Right renal pelvis (tissue), 4 donors: ENCODE results near the gene RYK. TPM values are rescaled to one million over a fixed set of nuclear protein-coding genes. Genes with fewer than 3 reads are reported as not detected.

Source experiments
- DNase-seq, 4 donors: peaks; one replicate each; pipeline ENCODE4 v3.0.0-alpha.2; 2013; ENCODE audit warnings: low read depth in 4 of 4, low spot score in 3 of 4, missing footprints in 1 of 4
- polyA plus RNA-seq, 4 donors: library from polyadenylated mRNA; unstranded; fragments of 120-200 nt; gene quantifications; one replicate each; pipeline ENCODE4 v1.2.1, GENCODE V29; 2013; ENCODE audit not compliant: insufficient read length in 4 of 4

RYK gene
- polyA plus RNA-seq, 4 donors: 82.2 to 104 (median 99.2) TPM

DNA sequence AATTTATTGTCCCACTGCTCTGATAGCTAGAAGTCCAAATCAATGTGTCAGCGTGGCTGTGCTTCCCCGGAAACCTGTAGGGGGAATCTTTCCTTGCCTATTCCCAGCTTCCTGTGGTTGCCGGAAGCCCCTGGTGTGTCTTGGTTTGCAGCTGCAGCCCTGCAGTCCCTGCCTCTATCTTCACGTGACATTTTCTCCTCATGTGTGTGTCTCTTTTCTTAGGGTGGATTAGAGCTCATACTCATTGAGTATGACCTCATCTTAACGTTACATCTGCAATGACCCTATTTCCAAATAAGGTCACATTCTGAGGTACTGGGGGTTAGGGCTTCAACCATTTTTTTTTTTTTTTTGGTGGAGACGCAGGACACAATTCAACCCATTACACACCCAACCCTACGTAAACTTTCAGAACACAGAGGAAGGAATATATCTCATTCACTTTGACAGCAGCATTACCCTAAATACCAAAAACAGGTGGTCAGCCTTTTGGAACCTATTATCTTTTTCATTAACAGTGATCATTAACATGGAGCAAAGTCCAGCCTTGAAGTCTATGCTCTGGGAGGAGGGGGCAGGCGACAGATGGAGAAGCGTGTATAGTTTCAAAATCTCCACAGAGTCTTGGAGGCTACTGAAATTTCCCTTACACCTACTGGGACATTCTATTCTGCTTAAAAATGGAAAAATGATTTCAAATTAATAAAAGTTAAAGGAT lies 88.6 kb downstream of the RYK start:
- no peak for DNase-seq

GRCh38 chr3:134155446-134155845 lies 95.2 kb downstream of the RYK start:
- DNase-seq: no peak

GRCh38 chr3:134153761-134154160 lies 96.9 kb downstream of the RYK start:
- DNase-seq: no peak

DNA sequence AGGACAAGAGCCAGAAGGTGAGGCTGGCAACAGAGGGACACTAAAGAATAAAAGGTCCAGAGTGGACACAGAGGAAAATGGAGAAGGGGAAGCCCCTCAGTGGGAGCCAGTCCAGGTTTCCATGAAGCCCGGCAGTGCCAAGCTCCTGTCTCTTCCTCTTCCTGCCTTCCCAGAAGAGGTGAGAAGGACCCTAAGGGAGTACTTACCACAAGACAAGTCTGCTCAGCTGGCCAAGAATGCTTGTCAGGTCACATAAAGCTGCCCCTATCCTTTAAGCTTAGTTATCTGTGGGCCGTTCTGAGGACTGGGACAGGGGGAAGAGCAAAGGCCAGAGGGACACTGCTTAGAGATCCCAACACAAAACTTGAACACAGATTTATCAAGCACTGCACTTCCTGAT lies 100.2 kb downstream of the RYK start:
- DNase-seq: no peak

- no peak for DNase-seq
Observed at GRCh38 chr3:134149286-134149685, 101.4 kb downstream of the RYK start.

- no peak for DNase-seq
Observed at GRCh38 chr3:134148534-134148933, 102.1 kb downstream of the RYK start.

- no peak for DNase-seq
Observed at GRCh38 chr3:134147411-134147810, 103.2 kb downstream of the RYK start.

DNA sequence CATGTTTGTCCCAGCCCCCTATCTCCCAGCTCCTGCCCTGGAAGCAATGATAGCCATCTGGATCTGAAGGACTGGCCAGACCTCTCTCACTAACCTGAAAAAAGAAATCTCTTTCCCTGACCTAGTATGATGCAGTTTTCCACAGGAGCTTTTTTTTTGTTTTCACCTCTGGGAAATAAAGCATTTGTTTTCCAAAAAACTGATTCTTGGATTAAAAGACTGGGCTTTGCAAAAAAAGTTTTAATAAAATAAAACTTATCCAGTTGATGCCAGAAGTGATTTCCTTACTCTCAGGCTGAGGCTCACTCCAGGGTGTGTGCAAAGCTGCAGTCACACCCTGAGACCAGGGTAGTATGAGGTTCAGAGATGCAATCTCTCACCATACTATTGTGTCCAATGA lies 104.0 kb downstream of the RYK start:
- no peak for DNase-seq

DNA sequence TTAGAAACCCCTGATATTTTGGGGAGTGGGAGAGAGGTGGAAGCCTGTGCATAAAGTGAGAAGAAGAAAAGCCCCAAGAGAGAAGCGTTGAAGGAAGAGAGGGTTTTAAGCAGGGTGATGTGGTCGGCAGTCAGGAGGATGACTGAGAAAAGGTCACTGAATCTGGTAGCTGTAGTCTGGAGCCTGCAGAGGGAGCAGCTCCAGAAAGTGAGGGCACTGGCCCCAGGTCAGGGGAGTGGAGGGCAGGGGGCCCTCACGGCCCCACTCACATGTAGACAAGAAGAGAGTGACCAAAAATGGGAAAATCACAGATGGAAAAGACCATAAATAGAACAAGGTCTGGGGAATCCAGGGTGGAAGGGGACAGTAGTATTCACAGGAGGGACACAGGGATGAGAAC lies 105.5 kb downstream of the RYK start:
- DNase-seq: no peak

DNA sequence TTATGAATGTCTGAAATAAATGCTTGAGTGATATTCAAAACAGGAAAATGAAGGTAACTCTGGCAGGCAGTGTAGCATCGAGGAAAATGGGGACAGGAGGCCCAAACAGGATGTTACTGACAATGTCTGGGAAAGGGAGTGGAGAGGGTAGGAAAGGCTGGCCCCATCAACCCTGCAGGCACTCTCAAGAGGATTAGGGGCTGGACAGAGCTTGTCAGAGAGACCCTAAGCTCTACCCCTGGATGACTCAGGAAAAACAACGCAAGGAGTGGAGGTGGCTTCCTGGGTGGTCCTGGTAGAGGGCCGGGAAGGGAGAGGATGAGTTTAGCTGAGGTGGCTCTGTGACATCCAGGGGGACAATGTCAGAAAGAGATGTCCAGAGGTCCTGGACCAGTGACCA lies 106.0 kb downstream of the RYK start:
- DNase-seq: no peak

DNA sequence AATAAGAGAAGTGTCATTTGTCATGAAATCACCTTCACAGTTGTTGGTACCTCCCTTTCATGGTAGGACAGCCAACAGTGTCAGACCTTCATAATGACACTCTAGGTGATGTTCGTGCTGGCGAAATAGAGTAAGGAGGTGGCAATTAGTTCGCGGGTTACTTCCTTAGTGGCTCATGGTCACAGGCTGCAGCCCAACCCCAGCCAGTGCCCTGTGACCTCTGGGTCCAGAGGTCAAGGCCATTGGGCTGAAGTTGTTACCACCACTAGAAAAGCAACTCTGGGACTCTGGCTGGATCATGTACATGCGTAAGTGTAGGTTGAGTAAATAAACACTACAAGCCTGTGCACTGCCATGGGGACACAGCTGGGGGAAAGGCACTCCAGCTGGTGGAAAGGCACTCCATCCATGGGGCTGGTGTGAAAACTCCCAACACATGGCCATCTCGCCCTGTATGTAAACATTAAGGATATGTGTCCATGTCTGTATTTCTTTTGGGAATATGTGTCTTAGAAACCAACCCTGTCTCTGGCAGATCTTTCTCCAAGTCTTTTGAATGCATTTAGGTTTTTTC lies 106.7 kb downstream of the RYK start:
- DNase-seq: no peak

DNA sequence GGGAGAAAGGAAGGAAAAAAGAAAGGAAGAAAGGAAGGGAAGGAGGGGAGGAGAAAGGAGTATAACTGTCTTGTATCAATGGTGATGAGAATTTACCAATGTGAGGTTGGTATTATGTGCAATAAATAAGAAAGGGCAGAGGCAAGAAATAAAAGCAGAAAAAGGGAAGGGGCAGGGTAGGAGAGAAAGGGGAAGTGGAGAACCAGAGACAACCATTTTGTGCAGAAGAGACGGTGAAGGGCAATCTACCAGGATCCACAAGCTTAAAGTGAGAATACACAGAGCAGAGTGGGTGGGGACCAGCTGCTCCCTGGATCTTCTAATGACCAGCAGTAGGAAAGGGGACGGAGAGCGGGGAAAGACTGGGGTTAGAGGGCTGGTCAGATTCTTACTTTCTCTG lies 114.1 kb downstream of the RYK start:
- no peak for DNase-seq

DNA sequence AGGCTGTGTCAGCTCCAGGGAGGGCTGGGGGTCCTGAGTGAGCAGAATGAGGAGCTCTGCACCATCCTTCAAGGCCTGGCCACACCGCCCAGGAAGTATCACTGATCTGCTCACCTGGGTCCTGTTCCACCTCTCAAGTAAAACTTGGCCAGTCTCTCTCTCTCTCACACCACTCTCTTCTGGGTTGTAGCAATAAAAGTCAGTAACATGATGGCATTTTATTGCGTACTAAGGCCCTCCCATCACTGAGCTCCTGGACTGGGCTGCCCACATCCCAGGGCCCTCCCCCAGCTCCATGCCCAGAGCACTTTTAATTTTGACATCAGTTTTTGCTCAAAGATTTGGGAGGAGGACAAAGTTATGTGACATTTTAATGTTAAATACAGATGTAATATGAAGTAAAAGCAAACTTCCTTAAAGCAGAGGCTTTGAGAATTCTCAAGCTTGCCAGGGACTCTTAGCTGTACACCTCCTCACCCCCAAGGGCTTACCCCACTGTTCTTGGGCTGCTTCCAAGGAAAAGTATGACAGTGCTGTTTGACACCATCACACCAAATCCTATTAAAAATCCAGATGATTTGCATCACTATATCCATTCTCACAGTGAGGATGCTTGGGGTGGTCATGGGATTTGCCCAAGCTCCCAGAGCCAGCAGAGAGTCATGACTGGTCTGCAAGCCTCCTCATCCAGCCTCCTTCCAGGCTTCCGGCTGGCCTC lies 115.8 kb downstream of the RYK start:
- no peak for DNase-seq

GRCh38 chr3:134134240-134134639 lies 116.4 kb downstream of the RYK start:
- no peak for DNase-seq

- no peak for DNase-seq
Observed at GRCh38 chr3:134132961-134133360, 117.7 kb downstream of the RYK start.

DNA sequence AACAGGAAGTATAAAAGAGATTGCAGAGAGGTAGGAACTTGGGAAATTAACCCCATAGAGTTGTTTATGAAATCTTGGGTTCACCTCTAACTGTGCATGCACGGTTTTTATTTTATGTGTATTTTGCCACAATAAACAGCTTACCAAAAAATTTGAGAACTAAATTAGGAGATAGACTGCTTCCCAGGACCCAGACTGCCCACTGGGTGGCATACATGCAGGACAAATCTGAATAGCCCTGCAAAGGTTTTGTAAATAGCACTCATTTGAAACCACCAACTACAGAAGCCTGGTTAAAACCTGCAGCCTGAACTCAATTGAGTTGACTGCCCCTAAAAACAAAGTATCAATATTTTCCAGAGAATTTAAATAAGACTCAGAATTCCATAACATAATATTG lies 124.5 kb downstream of the RYK start:
- no peak for DNase-seq

DNA sequence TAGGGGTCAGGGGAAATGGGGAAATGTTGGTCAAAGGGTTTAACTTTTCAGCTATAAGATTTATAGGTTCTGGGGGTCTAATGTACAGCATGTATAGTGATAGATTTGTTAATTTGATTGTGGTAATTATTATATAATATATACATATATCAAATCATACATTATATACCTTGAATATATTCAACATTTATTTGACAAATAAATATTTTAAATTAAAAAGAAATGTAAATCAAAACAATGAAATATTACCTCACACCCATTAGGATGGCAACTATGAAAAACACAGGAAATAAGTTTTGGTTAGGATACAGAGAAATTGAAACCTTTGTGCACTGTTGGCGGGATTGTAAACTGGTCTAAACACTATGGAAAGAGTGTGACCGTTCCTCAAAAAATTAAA lies 135.9 kb downstream of the RYK start:
- no peak for DNase-seq

- no peak for DNase-seq
Observed at GRCh38 chr3:134111616-134112015, 139.0 kb downstream of the RYK start.

GRCh38 chr3:134110963-134111362 lies 139.7 kb downstream of the RYK start:
- DNase-seq: no peak
